ENCODE measurements around the gene PIK3R1.

PIK3R1 gene

GRCh38 chr5:68182534-68182933 lies 33.0 kb upstream of the PIK3R1 start:
- no peak for TF ChIP-seq EZH2 (IDR thresholded peaks at IDR 0.05; ENCODE audit: borderline replicate concordance, low read depth, low read length, severe bottlenecking)
- TF ChIP-seq, protein P1, sequence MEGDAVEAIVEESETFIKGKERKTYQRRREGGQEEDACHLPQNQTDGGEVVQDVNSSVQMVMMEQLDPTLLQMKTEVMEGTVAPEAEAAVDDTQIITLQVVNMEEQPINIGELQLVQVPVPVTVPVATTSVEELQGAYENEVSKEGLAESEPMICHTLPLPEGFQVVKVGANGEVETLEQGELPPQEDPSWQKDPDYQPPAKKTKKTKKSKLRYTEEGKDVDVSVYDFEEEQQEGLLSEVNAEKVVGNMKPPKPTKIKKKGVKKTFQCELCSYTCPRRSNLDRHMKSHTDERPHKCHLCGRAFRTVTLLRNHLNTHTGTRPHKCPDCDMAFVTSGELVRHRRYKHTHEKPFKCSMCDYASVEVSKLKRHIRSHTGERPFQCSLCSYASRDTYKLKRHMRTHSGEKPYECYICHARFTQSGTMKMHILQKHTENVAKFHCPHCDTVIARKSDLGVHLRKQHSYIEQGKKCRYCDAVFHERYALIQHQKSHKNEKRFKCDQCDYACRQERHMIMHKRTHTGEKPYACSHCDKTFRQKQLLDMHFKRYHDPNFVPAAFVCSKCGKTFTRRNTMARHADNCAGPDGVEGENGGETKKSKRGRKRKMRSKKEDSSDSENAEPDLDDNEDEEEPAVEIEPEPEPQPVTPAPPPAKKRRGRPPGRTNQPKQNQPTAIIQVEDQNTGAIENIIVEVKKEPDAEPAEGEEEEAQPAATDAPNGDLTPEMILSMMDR (IDR thresholded peaks at IDR 0.05; ENCODE audit: borderline replicate concordance, extremely low read depth, low read length, poor library complexity, severe bottlenecking) = no peak
- Histone ChIP-seq H3K4me2 (ENCODE audit: insufficient read depth, low read length) (no peak overlapping the region), H4K20me1 (ENCODE audit: insufficient read depth, low read length) (no peaks in the 10 kb centered on the region), H3K36me3 (ENCODE audit: insufficient read depth, low read length) (no peaks in the 10 kb centered on the region), H3K4me1 (ENCODE audit: insufficient read depth, low read length) (no peaks in the 10 kb centered on the region), H3K9ac (ENCODE audit: low read depth, low read length) (no peak overlapping the region), H3K27ac (ENCODE audit: low read length) (no peak overlapping the region), H3K27me3 (ENCODE audit: insufficient read depth, low read length, poor library complexity) (no peaks in the 10 kb centered on the region), H2AFZ (ENCODE audit: low read depth, low read length) (no peak overlapping the region), H3K79me2 (ENCODE audit: insufficient read depth, low read length) (no peaks in the 10 kb centered on the region), H3K9me3 (ENCODE audit: insufficient read depth, low read length, severe bottlenecking) (no peaks in the 10 kb centered on the region), H3K4me3 (ENCODE audit: low read depth in 1 of 2, low read length in 2 of 2) (no peak overlapping the region)
- ATAC-seq (ENCODE audit: insufficient read depth, low read depth) (no peak), DNase-seq (no peak)

- Histone ChIP-seq H3K4me2 (ENCODE audit: insufficient read depth, low read length) (no peak overlapping the region), H3K79me2 (ENCODE audit: insufficient read depth, low read length) (no peaks in the 10 kb centered on the region), H3K27me3 (ENCODE audit: insufficient read depth, low read length, poor library complexity) (no peaks in the 10 kb centered on the region), H3K4me1 (ENCODE audit: insufficient read depth, low read length) (no peaks in the 10 kb centered on the region), H2AFZ (ENCODE audit: low read depth, low read length) (no peak overlapping the region), H3K4me3 (ENCODE audit: low read depth in 1 of 2, low read length in 2 of 2) (no peak overlapping the region), H3K9ac (ENCODE audit: low read depth, low read length) (no peak overlapping the region), H4K20me1 (ENCODE audit: insufficient read depth, low read length) (no peaks in the 10 kb centered on the region), H3K27ac (ENCODE audit: low read length) (no peak overlapping the region), H3K9me3 (ENCODE audit: insufficient read depth, low read length, severe bottlenecking) (no peaks in the 10 kb centered on the region), H3K36me3 (ENCODE audit: insufficient read depth, low read length) (no peaks in the 10 kb centered on the region)
- no peak for DNase-seq
- ATAC-seq (ENCODE audit: insufficient read depth, low read depth) = no peak
- TF ChIP-seq EZH2 (IDR thresholded peaks at IDR 0.05; ENCODE audit: borderline replicate concordance, low read depth, low read length, severe bottlenecking) = no peak
- TF ChIP-seq, protein P1 (IDR thresholded peaks at IDR 0.05; ENCODE audit: borderline replicate concordance, extremely low read depth, low read length, poor library complexity, severe bottlenecking) = no peak
These were observed 28.1 kb upstream of the PIK3R1 start for GRCh38 chr5:68187268-68188055.

DNA sequence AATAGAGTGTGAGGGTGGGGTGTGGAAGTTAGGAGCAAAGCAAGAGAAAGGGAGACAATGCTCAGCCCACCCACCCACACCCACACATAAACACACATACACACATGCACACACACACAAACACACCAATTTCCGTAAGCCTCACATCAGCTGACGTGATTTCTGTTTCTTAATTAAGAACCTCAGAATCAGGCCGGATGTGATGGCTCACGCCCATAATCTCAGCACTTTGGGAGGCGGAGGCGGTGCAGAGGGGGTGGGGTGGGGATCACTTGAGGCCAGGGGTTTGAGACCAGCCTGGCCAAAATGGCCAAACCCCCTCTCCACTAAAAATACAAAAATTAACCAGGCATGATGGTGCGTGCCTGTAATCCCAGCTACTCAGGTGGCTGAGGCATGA lies 26.4 kb upstream of the PIK3R1 start:
- Histone ChIP-seq H3K27me3 (ENCODE audit: insufficient read depth, low read length, poor library complexity) (no peaks in the 10 kb centered on the region), H2AFZ (ENCODE audit: low read depth, low read length) (no peak overlapping the region), H3K4me2 (ENCODE audit: insufficient read depth, low read length) (no peak overlapping the region), H4K20me1 (ENCODE audit: insufficient read depth, low read length) (no peaks in the 10 kb centered on the region), H3K79me2 (ENCODE audit: insufficient read depth, low read length) (no peaks in the 10 kb centered on the region), H3K36me3 (ENCODE audit: insufficient read depth, low read length) (no peaks in the 10 kb centered on the region), H3K9me3 (ENCODE audit: insufficient read depth, low read length, severe bottlenecking) (no peaks in the 10 kb centered on the region), H3K9ac (ENCODE audit: low read depth, low read length) (no peak overlapping the region), H3K4me1 (ENCODE audit: insufficient read depth, low read length) (no peaks in the 10 kb centered on the region), H3K4me3 (ENCODE audit: low read depth in 1 of 2, low read length in 2 of 2) (no peak overlapping the region), H3K27ac (ENCODE audit: low read length) (no peak overlapping the region)
- ATAC-seq (ENCODE audit: insufficient read depth, low read depth) (no peak), DNase-seq (no peak)
- TF ChIP-seq EZH2 (IDR thresholded peaks at IDR 0.05; ENCODE audit: borderline replicate concordance, low read depth, low read length, severe bottlenecking) = no peak
- TF ChIP-seq, protein P1 (IDR thresholded peaks at IDR 0.05; ENCODE audit: borderline replicate concordance, extremely low read depth, low read length, poor library complexity, severe bottlenecking) = no peak
